Stimulated activated CD4-positive, alpha-beta T cell treated with anti-CD3 and anti-CD28 coated beads, Interleukin-1b, Interleukin-23, amount 100 ng/mL, for 4 hours (primary cell): Measurements from ENCODE around the gene ACTA2.
"Not testable (repeated sequence)": the region's sequence is repeated elsewhere in the genome, so short reads cannot be mapped to it uniquely, and the experiment has no call there.

ENCODE experiments used
- DNase-seq, 2 donors: peaks; one replicate each; pipeline ENCODE4 v3.0.0-alpha.2; 2020; ENCODE audit warnings: low read depth in 2 of 2

The ACTA2 gene

DNA sequence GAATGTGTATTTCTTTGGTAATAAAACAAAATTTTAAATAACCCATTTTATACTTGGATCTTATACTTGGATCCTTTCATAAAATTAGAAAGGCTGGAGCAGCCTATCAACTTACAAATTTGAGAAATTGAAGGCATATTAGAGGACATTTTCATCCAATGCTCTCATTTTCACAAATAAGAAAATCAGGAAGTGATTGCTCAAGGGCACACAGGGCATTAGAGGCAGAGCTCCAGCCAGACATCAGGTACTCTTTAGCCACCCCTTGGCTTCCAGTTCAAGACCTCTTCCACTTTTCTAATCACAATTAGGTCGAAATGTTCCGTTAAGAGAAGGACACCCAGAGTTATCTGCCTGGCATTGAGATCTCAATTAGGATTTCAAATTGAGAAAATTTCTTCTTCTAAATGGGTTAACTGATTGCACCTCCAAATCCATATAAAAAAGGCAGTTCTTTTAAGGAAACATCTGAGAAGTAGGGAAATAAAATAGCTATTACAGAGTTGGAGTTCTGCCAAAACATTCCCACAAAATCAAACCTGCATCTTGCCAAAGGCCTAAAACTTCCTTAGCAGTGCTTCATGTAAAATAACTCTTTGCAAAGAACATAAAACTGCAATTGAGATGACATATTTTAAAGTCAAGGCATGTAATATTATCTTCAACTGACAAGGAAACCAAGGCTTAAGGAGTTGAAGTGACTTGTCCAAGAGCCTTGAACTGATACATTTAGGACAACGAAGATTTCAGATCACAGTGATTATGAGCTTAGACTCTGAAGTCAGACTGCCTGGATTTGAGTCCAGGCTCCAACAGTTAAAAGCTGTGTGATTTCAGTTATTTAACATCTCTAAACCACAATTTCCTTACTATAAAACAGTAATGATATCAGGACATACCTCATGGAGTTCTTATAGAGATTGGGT lies 2.4 kb downstream of the ACTA2 start:
- DNase-seq: no peak

- DNase-seq: no peak
These were observed 3.5 kb downstream of the ACTA2 start for GRCh38 chr10:88949051-88949450.

DNA sequence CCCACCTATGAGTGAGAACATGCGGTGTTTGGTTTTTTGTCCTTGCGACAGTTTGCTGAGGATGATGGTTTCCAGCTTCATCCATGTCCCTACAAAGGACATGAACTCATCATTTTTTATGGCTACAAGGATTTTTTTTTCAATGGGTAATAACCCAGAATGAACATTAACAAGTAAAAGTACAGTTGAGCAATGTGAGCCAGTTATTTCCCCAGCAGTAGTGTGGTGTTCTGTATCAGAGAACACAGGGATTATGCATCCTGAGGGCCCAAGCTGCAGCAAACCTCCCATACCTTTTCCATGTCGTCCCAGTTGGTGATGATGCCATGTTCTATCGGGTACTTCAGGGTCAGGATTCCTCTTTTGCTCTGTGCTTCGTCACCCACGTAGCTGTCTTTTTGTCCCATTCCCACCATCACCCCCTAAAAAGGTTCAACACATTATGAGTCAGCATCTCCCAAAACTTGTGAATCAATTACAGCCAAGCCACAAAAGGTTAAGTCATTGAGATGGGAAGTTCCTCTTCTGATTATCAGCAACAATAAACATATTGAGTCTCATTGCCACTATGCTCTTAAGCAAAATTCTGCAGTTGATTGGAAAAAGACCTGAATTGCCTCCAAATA lies 5.5 kb downstream of the ACTA2 start:
- no peak for DNase-seq

- DNase-seq: no peak
These were observed 6.4 kb downstream of the ACTA2 start for GRCh38 chr10:88946200-88946599.

- DNase-seq: no peak
These were observed 7.8 kb downstream of the ACTA2 start for GRCh38 chr10:88944813-88945212.

GRCh38 chr10:88943778-88944177 lies 8.8 kb downstream of the ACTA2 start:
- DNase-seq: no peak

DNA sequence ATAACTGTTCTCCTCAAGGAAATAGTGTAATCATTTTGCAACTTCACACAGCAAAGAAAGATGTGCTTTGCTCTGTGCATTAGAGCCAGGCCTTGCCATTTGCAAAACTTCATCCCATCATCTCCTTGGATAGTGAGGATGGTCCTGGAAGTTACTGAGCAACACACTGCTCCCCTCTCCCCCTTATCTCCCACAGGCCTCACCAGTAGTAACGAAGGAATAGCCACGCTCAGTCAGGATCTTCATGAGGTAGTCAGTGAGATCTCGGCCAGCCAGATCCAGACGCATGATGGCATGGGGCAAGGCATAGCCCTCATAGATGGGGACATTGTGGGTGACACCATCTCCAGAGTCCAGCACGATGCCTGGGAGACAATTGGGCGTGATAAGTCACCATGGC lies 11.5 kb downstream of the ACTA2 start:
- no peak for DNase-seq

- DNase-seq: no peak
These were observed 13.6 kb downstream of the ACTA2 start for GRCh38 chr10:88938938-88939337.

DNA sequence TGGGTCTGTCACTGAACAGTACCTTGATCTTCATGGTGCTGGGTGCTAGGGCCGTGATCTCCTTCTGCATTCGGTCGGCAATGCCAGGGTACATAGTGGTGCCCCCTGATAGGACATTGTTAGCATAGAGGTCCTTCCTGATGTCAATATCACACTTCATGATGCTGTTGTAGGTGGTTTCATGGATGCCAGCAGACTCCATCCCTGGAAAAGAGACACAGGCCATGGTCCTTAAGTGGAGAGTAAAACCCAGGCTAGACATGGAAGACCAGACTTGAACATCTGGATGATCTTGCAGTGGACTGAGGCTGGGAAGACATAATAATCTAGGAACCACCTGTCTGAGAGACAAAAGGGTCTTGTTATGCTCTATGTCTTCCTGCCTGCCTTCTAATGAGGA lies 14.5 kb downstream of the ACTA2 start:
- DNase-seq: no peak

GRCh38 chr10:88936656-88937055 lies 15.9 kb downstream of the ACTA2 start:
- no peak for DNase-seq

DNA sequence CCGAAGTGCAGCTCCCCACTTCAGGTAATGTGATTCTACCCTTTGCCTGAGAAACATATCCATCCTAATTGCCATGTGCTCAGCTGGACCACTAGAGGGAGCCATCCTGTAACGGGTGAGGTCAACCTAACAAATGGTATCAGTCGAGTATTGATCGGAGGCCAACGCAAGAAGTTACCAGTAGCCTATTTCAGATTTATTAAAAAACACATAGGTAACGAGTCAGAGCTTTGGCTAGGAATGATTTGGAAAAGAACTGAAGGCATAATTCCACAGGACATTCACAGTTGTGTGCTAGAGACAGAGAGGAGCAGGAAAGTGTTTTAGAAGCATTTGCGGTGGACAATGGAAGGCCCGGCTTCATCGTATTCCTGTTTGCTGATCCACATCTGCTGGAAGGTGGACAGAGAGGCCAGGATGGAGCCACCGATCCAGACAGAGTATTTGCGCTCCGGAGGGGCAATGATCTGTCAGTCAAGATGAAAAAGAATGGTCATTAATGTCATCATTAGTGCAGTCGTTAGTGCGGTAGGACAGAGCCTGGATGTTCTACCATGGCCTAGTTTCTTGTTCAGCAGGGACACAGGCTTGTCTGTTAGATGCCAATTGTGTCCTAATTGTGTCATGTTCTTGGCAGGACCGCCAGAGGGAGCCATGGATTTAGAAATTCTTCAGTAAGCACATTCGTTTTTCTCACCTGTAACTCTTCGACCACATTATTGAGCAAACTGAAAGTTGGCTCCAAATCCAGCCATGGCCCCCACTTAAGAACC lies 17.5 kb downstream of the ACTA2 start:
- DNase-seq: peak; percentile 55 to 63

GRCh38 chr10:88933564-88933963 lies 19.0 kb downstream of the ACTA2 start:
- no peak for DNase-seq

DNA sequence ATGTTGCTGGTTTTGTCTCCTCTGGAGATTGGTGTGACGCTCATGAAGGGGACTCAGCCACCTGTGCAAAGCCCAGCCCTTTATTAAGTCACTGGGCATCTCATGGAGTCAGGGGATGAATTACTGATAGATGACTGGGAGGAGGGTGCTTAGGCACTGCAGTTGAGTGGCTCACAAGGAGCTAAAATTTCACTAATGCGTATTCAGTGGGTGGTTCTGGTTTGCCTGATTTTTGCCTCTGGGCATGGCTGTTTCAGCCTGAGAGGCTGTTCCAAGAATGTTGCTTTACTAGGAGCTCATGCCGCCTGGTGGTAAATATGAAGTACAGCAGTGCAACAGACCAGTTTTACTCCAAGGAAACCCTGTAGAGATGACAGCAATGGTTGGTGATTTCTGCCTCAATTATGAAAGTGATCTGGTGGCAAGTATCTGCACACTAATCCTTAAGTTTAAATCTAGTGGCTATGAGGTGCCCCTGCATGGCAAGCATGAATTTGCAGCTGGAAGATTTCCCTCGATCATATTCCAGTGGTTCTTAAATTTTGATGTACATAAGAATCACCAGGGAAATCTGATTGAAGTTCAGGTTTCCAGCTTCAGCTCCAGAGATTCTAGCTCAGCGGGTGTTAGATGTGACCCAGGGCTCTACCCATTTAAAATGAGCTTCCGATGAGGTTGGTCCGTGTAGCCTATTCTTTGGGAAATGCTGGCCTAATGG lies 19.9 kb downstream of the ACTA2 start:
- peak in 1 of 2 donors; percentile 31 for DNase-seq

DNA sequence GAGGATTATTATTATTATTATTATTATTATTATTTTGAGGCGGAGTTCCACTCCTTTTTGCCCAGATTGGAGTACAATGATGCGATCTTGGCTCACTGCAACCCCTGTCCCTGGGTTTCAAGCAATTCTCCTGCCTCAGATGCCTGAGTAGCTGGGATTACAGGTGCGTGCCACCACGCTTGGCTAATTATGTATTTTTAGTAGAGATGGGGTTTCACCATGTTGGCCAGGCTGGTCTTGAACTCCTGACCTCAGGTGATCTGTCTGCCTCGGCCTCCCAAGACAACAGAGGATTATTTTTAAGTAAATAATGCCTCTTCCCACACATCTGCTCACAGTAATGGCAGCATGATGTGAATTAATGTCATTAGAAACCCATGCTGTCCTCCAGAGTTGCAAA lies 20.5 kb downstream of the ACTA2 start:
- DNase-seq: not testable (repeated sequence)

- no peak for DNase-seq
These were observed 21.0 kb downstream of the ACTA2 start for GRCh38 chr10:88931548-88931947.

- DNase-seq: no peak
These were observed 24.3 kb downstream of the ACTA2 start for GRCh38 chr10:88928254-88928653.

DNA sequence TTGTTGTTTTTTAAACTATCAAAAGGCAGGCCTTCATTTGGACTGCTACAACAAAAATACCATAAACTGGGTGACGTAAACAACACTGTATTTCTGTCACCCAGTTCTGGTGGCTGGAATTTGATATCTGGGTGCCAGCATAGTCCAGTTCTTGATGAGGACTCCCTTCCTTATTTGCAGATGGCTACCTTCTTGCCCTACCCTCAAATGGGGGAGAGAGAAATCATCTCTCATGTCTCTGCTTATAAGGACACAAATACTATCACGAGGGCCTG lies 25.2 kb downstream of the ACTA2 start:
- DNase-seq: no peak

DNA sequence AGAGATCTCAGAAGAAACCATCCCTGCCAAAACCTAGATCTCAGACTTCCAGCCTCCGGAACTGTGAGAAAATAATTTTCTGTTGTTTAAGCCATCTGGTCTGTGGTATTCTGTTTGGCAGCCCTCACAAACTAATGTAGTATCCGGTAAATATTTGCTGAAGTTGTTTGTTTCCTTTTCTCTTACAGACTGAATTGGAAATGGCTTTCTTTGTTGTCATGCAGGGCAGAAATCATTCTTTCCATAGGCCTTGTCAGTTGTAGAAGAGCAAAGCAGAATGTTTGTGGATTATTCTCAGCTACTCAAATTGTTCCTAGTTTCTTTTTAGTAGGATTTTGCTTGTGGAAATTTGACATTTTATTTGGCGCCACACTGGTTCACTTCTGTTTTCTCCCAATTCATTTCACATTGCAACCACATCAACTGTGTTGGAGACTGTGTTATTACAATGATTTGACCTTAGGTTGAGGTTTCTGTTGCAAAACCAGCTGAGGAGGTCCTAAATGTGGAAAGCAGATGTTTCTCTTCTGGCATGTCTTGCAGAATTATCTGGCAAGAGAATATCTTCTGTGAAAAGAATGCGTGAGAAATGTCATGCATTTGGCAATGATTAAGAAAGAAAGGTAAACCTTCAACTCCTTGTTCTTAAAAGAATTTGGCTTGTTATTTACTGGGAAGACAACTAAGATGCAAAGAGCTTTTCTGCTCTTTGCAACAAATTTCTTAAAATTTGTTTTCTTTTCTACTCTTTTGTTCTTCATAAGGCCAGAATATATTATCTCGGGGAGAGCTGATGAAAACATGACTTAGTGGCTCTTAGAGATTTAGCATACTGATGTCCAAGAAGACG lies 25.8 kb downstream of the ACTA2 start:
- no peak for DNase-seq

DNA sequence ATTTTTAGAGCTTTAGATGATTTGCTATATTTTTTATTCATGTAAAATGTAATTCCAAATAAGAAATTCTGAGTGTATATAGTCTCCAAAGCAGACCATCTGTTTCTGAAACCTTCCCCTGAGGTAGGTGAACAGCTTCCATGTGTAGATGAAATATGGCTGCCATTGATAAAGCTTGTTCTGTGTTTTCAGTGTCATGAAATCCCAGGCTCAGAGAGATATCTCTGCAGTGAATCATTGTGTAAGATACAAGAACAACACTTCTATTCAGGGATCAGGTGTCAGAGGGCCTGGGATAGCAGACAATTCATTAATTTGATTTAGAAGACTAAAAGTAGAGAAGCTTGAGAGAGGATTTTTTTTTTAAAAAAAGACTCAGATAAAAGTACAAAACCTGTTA lies 29.1 kb downstream of the ACTA2 start:
- DNase-seq: no peak

- no peak for DNase-seq
These were observed 30.5 kb downstream of the ACTA2 start for GRCh38 chr10:88922041-88922440.

GRCh38 chr10:88920986-88921593 lies 31.5 kb downstream of the ACTA2 start:
- DNase-seq: no peak
